Right lobe of liver (tissue), 4 donors: ENCODE results near the gene SYT9.

ENCODE experiments used
- CTCF ChIP-seq, 4 donors: fragments of 200-600 bp in 3 of 4; fragments of 450-650 bp in 1 of 4; IDR thresholded peaks; one replicate each; pipeline versions ENCODE4 v1.5.1 to v1.8.0; 2016 to 2022; ENCODE audit warnings: antibody characterized with exemption in 4 of 4, mild to moderate bottlenecking in 2 of 4
- POLR2A ChIP-seq: fragments of 450-650 bp; IDR thresholded peaks from one replicate; pipeline ENCODE4 v1.6.1; 2017; ENCODE audit warnings: antibody characterized with exemption, mild to moderate bottlenecking
- donor health status: DM: no; HTN: no; CAD: no.
- donor health status: DM: no; HTN: no; CAD: no.
- donor health status: DM: no; HTN: yes; CAD: no.

DNA sequence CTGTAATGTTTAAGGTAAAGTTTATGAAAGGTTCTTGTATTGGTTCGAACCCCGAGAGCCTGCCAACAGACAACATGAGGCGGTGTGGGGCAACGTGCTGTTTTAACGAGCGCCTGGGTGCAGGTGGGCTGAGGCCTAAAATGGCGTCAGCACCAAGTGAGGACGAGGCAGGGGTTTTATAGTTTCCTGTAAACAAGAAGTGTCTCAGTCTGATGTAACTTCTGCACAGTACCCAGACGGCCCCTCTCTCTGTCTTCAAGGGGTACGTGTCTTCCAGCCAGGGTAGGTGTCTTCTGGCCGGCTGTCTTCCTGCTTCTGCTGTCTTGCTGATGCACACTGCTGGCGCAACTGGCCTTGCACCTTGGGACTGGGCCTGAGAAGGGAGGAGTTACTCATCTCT, 264.8 kb downstream of the SYT9 start:
- no peak for TF ChIP-seq CTCF (IDR thresholded peaks at IDR 0.05)
- no peak for TF ChIP-seq POLR2A
